Left hindlimb (tissue), 1 donor: ENCODE results near the gene STAMBPL1.
A peak's percentile ranks its signal among the peaks of the same experiment; 100 is the strongest.
"Not testable (repeated sequence)": the region's sequence is repeated elsewhere in the genome, so short reads cannot be mapped to it uniquely, and the experiment has no call there.

Source experiments
- DNase-seq: peaks from one replicate; pipeline ENCODE4 v3.0.0-alpha.2; 2018

Gene STAMBPL1

GRCh38 chr10:88879534-88880281 lies at the start of gene STAMBPL1:
Gene STAMBPL1, plus strand, starts transcription at chr10:88880245. Its CDS starts 21,464 bp downstream, at chr10:88901709.
- DNase-seq = no peak

GRCh38 chr10:88830643-88831268 lies 49.3 kb upstream of the STAMBPL1 start:
- DNase-seq = no peak

GRCh38 chr10:88831709-88832108 lies 48.3 kb upstream of the STAMBPL1 start:
- no peak for DNase-seq

GRCh38 chr10:88832376-88832775 lies 47.7 kb upstream of the STAMBPL1 start:
- DNase-seq = no peak

- DNase-seq = no peak
Observed at GRCh38 chr10:88833156-88833555, 46.9 kb upstream of the STAMBPL1 start.

- no peak for DNase-seq
Observed at GRCh38 chr10:88833723-88834122, 46.3 kb upstream of the STAMBPL1 start.

- peak; percentile 83 for DNase-seq
Observed at GRCh38 chr10:88835096-88835909, 44.7 kb upstream of the STAMBPL1 start.

GRCh38 chr10:88835910-88836221 lies 44.2 kb upstream of the STAMBPL1 start:
- no peak for DNase-seq

GRCh38 chr10:88837632-88838031 lies 42.4 kb upstream of the STAMBPL1 start:
- not testable (repeated sequence) for DNase-seq

GRCh38 chr10:88838766-88839350 lies 41.2 kb upstream of the STAMBPL1 start:
- DNase-seq = no peak

GRCh38 chr10:88840104-88840503 lies 39.9 kb upstream of the STAMBPL1 start:
- no peak for DNase-seq

GRCh38 chr10:88840881-88841280 lies 39.2 kb upstream of the STAMBPL1 start:
- DNase-seq = no peak

GRCh38 chr10:88841316-88842111 lies 38.5 kb upstream of the STAMBPL1 start:
- DNase-seq = no peak

- no peak for DNase-seq
Observed at GRCh38 chr10:88843171-88843570, 36.9 kb upstream of the STAMBPL1 start.

GRCh38 chr10:88848499-88848898 lies 31.5 kb upstream of the STAMBPL1 start:
- no peak for DNase-seq

- no peak for DNase-seq
Observed at GRCh38 chr10:88849234-88849633, 30.8 kb upstream of the STAMBPL1 start.

- DNase-seq = no peak
Observed at GRCh38 chr10:88850712-88851111, 29.3 kb upstream of the STAMBPL1 start.

GRCh38 chr10:88851706-88852105 lies 28.3 kb upstream of the STAMBPL1 start, which contains the start of gene ANKRD22:
Gene ANKRD22, minus strand, starts transcription at chr10:88851844. Its CDS starts 237 bp downstream, at chr10:88851607.
- no peak for DNase-seq

- no peak for DNase-seq
Observed at GRCh38 chr10:88852327-88852726, 27.7 kb upstream of the STAMBPL1 start.

- DNase-seq = no peak
Observed at GRCh38 chr10:88853155-88853881, 26.7 kb upstream of the STAMBPL1 start.

GRCh38 chr10:88854684-88855083 lies 25.4 kb upstream of the STAMBPL1 start:
- DNase-seq = no peak

GRCh38 chr10:88857831-88858230 lies 22.2 kb upstream of the STAMBPL1 start:
- DNase-seq = no peak
